GM23338 (cell line): ENCODE results near the gene SAMD8. TPM values are rescaled to one million over a fixed set of nuclear protein-coding genes. Genes with fewer than 3 reads are reported as not detected.
A peak's percentile ranks its signal among the peaks of the same experiment; 100 is the strongest.

Source experiments
- ATAC-seq: fragments of 200-7000 bp; cut with Tn5 transposase; 3 replicates; pipeline ENCODE4 v1.9.1; 2020
- DNase-seq: peaks from one replicate; pipeline ENCODE4 v3.0.0-alpha.2; 2015; ENCODE audit warnings: low spot score
- H2AFZ ChIP-seq: fragments of 200-600 bp; sonication (generic); 2 replicates; pipeline ENCODE4 v1.8.0; 2016; ENCODE audit warnings: antibody characterized with exemption, mild to moderate bottlenecking, moderate library complexity
- H3F3A ChIP-seq: fragments of 200-600 bp; sonication (generic); replicated peaks from 2 replicates; pipeline ENCODE4 v1.8.0; 2017; ENCODE audit warnings: antibody characterized with exemption, mixed run types, low read depth
- H3K27ac ChIP-seq: fragments of 200-600 bp; sonication (generic); 2 replicates; pipeline ENCODE4 v1.6.1; 2016; ENCODE audit warnings: low read depth
- H3K27me3 ChIP-seq: fragments of 200-600 bp; sonication (generic); 2 replicates; pipeline ENCODE4 v1.8.0; 2016; ENCODE audit warnings: mild to moderate bottlenecking, mixed run types, moderate library complexity; ENCODE audit not compliant: insufficient read depth
- H3K36me3 ChIP-seq: fragments of 200-600 bp; sonication (generic); 2 replicates; pipeline ENCODE4 v1.8.0; 2016; ENCODE audit warnings: mild to moderate bottlenecking; ENCODE audit not compliant: insufficient read depth
- H3K4me1 ChIP-seq: fragments of 200-600 bp; sonication (generic); 2 replicates; pipeline ENCODE4 v1.8.0; 2016; ENCODE audit warnings: mild to moderate bottlenecking, moderate library complexity; ENCODE audit not compliant: insufficient read depth
- H3K4me2 ChIP-seq: fragments of 200-600 bp; sonication (generic); 2 replicates; pipeline ENCODE4 v1.7.1; 2017; ENCODE audit warnings: mixed run types
- H3K4me3 ChIP-seq: fragments of 200-600 bp; sonication (generic); 2 replicates; pipeline ENCODE4 v1.6.1; 2016; ENCODE audit warnings: mixed run types
- H3K79me2 ChIP-seq: fragments of 200-600 bp; sonication (generic); replicated peaks from 2 replicates; pipeline ENCODE4 v1.8.0; 2017; ENCODE audit warnings: mild to moderate bottlenecking; ENCODE audit not compliant: insufficient read depth
- H3K9me2 ChIP-seq: fragments of 200-600 bp; sonication (generic); 2 replicates; pipeline ENCODE4 v1.8.0; 2017; ENCODE audit not compliant: insufficient read depth
- H4K20me1 ChIP-seq: fragments of 200-600 bp; sonication (generic); replicated peaks from 2 replicates; pipeline ENCODE4 v1.8.0; 2017; ENCODE audit warnings: mild to moderate bottlenecking; ENCODE audit not compliant: insufficient read depth
- H3K27ac Mint-ChIP-seq: 2 replicates; pipeline ENCODE4 v1.8.0; 2020; ENCODE audit warnings: inconsistent platforms, mild to moderate bottlenecking, moderate library complexity, mixed read lengths
- H3K27me3 Mint-ChIP-seq: 3 replicates; pipeline ENCODE4 v1.8.0; 2022; ENCODE audit warnings: low read depth, mild to moderate bottlenecking, moderate library complexity, mixed read lengths, inconsistent platforms; ENCODE audit not compliant: insufficient read depth, poor library complexity
- H3K36me3 Mint-ChIP-seq: 3 replicates; pipeline ENCODE4 v1.8.0; 2021; ENCODE audit warnings: low read depth, mild to moderate bottlenecking, inconsistent platforms, moderate library complexity, mixed read lengths
- H3K4me1 Mint-ChIP-seq: 3 replicates; pipeline ENCODE4 v1.8.0; 2020; ENCODE audit warnings: mild to moderate bottlenecking, inconsistent platforms, mixed read lengths
- H3K4me3 Mint-ChIP-seq: 3 replicates; pipeline ENCODE4 v1.8.0; 2021; ENCODE audit warnings: moderate library complexity, mild to moderate bottlenecking, inconsistent platforms, mixed read lengths
- H3K9me3 Mint-ChIP-seq: 3 replicates; pipeline ENCODE4 v1.8.0; 2020; ENCODE audit warnings: moderate library complexity, mild to moderate bottlenecking, inconsistent platforms, mixed read lengths
- CREB1 ChIP-seq: fragments of 250-450 bp; sonication (Bioruptor Pico); IDR thresholded peaks from 2 replicates; pipeline ENCODE4 v1.5.0; 2020; ENCODE audit warnings: low read depth, mild to moderate bottlenecking, moderate library complexity
- EZH2 ChIP-seq: fragments of 200-600 bp; sonication (generic); IDR thresholded peaks from one replicate; pipeline ENCODE4 v1.8.0; 2017; ENCODE audit warnings: antibody characterized with exemption, mild to moderate bottlenecking, low read depth; ENCODE audit not compliant: unreplicated experiment
- EZH2phosphoT487 ChIP-seq: fragments of 200-600 bp; sonication (generic); IDR thresholded peaks from one replicate; pipeline ENCODE4 v1.8.1; 2018; ENCODE audit warnings: antibody characterized with exemption; ENCODE audit not compliant: unreplicated experiment
- JUNB ChIP-seq: IDR thresholded peaks from one replicate; pipeline ENCODE4 v1.6.1; 2016; ENCODE audit warnings: antibody characterized with exemption; ENCODE audit not compliant: unreplicated experiment
- NANOG ChIP-seq: IDR thresholded peaks from 2 replicates; pipeline ENCODE4 v1.6.1; 2016; ENCODE audit warnings: antibody characterized with exemption, borderline replicate concordance
- POLR2AphosphoS5 ChIP-seq: IDR thresholded peaks from 2 replicates; pipeline ENCODE4 v1.6.1; 2016; ENCODE audit warnings: antibody characterized with exemption, low read depth
- STAT1 ChIP-seq: IDR thresholded peaks from one replicate; pipeline ENCODE4 v1.6.1; 2016; ENCODE audit warnings: antibody characterized with exemption; ENCODE audit not compliant: unreplicated experiment
- ZNF114 ChIP-seq: fragments of 250-450 bp; sonication (Bioruptor Pico); IDR thresholded peaks from 2 replicates; pipeline ENCODE4 v1.5.0; 2020; ENCODE audit warnings: mild to moderate bottlenecking, moderate library complexity
- ZNF331 ChIP-seq: fragments of 250-450 bp; sonication (Bioruptor Pico); IDR thresholded peaks from 2 replicates; pipeline ENCODE4 v1.5.0; 2020; ENCODE audit warnings: low read depth, mild to moderate bottlenecking, moderate library complexity
- polyA plus RNA-seq: library from polyadenylated mRNA; unstranded; fragments of >200 nt; fragmentation: Nextera tagmentation; extraction: Ambion mirVana; gene quantifications from 2 replicates; pipeline ENCODE4 v1.2.1, GENCODE V29; 2016
- total RNA-seq: library from RNA; depleted of rRNA; stranded (reverse); fragments of >200 nt; shearing (Covaris generic); gene quantifications from 2 replicates; pipeline ENCODE4 v1.2.3, GENCODE V29; 2014
- TF ChIP-seq, protein P1 (sequence below), 2 experiments: fragments of 200-600 bp in 1 of 2; sonication (generic) in 1 of 2; conservative IDR thresholded peaks; 2 replicates each; pipeline versions ENCODE4 v1.5.1 to v1.6.1; 2016 to 2017; ENCODE audit warnings: antibody characterized with exemption in 2 of 2, low read depth in 2 of 2, mild to moderate bottlenecking in 2 of 2, moderate library complexity in 1 of 2
- TF ChIP-seq, protein P2 (sequence below): IDR thresholded peaks from 2 replicates; pipeline ENCODE4 v1.6.1; 2016; ENCODE audit warnings: antibody characterized with exemption
- TF ChIP-seq, protein P3 (sequence below): fragments of 250-450 bp; sonication (Bioruptor Pico); IDR thresholded peaks from 2 replicates; pipeline ENCODE4 v1.5.0; 2020; ENCODE audit warnings: mild to moderate bottlenecking, moderate library complexity
- TF ChIP-seq, protein P4 (sequence below): IDR thresholded peaks from one replicate; pipeline ENCODE4 v1.6.1; 2018; ENCODE audit warnings: antibody characterized with exemption; ENCODE audit not compliant: unreplicated experiment

SAMD8 gene
- total and polyA plus RNA-seq, 2 experiments from 2014 or later, result 7.8 to 28.4 TPM

DNA sequence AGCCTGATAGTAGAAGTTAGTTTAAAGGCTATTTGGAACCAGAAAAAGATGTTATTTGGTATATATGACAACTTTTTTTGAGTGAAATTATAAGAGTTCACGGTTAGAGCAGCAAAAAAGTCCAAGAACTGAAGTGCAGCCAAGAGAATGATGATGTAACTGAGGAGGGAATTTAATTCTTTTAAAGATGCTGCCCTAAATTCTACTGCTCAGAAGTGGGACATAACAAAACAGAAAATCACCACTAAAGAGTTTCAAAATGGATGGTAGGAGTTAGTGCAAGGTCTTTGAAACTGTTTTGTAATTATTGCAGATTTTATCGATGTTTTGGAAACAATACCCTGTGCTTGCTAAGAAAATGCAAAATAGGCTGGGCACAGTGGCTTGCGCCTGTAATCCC, 6.5 kb downstream of the SAMD8 start:
- DNase-seq (no peak), ATAC-seq (no peak)
- Histone ChIP-seq H3K79me2 (peaks cover 99% of the 10 kb centered on the region), H3K4me3 (no peak overlapping the region), H3K9me2 (no peaks in the 10 kb centered on the region), H3F3A (peaks cover 2% of the 10 kb centered on the region; the same call in 1 of the 2 replicates), H3K4me1 (peaks cover 6% of the 10 kb centered on the region), H3K27me3 (no peaks in the 10 kb centered on the region), H3K27ac (no peak overlapping the region), H3K36me3 (no peaks in the 10 kb centered on the region), H2AFZ (no peak overlapping the region), H4K20me1 (peaks cover 12% of the 10 kb centered on the region), H3K4me2 (no peak overlapping the region)
- Mint-ChIP-seq H3K4me3 (no peak overlapping the region), H3K27ac (peak overlapping the region; percentile 14; the same call in 1 of the 2 replicates), H3K9me3 (no peaks in the 10 kb centered on the region), H3K36me3 (no peaks in the 10 kb centered on the region), H3K27me3 (no peaks in the 10 kb centered on the region), H3K4me1 (peaks cover 14% of the 10 kb centered on the region)
- no peak for TF ChIP-seq JUNB
- TF ChIP-seq, protein P1, sequence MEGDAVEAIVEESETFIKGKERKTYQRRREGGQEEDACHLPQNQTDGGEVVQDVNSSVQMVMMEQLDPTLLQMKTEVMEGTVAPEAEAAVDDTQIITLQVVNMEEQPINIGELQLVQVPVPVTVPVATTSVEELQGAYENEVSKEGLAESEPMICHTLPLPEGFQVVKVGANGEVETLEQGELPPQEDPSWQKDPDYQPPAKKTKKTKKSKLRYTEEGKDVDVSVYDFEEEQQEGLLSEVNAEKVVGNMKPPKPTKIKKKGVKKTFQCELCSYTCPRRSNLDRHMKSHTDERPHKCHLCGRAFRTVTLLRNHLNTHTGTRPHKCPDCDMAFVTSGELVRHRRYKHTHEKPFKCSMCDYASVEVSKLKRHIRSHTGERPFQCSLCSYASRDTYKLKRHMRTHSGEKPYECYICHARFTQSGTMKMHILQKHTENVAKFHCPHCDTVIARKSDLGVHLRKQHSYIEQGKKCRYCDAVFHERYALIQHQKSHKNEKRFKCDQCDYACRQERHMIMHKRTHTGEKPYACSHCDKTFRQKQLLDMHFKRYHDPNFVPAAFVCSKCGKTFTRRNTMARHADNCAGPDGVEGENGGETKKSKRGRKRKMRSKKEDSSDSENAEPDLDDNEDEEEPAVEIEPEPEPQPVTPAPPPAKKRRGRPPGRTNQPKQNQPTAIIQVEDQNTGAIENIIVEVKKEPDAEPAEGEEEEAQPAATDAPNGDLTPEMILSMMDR (conservative IDR thresholded peaks at IDR 0.05; ENCODE audit: low read depth in 2 of 2), result no peak
- TF ChIP-seq, protein P2, sequence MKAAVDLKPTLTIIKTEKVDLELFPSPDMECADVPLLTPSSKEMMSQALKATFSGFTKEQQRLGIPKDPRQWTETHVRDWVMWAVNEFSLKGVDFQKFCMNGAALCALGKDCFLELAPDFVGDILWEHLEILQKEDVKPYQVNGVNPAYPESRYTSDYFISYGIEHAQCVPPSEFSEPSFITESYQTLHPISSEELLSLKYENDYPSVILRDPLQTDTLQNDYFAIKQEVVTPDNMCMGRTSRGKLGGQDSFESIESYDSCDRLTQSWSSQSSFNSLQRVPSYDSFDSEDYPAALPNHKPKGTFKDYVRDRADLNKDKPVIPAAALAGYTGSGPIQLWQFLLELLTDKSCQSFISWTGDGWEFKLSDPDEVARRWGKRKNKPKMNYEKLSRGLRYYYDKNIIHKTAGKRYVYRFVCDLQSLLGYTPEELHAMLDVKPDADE, result no peak
- no peak for TF ChIP-seq EZH2
- TF ChIP-seq STAT1, result no peak
- no peak for TF ChIP-seq EZH2phosphoT487
- TF ChIP-seq, protein P3, sequence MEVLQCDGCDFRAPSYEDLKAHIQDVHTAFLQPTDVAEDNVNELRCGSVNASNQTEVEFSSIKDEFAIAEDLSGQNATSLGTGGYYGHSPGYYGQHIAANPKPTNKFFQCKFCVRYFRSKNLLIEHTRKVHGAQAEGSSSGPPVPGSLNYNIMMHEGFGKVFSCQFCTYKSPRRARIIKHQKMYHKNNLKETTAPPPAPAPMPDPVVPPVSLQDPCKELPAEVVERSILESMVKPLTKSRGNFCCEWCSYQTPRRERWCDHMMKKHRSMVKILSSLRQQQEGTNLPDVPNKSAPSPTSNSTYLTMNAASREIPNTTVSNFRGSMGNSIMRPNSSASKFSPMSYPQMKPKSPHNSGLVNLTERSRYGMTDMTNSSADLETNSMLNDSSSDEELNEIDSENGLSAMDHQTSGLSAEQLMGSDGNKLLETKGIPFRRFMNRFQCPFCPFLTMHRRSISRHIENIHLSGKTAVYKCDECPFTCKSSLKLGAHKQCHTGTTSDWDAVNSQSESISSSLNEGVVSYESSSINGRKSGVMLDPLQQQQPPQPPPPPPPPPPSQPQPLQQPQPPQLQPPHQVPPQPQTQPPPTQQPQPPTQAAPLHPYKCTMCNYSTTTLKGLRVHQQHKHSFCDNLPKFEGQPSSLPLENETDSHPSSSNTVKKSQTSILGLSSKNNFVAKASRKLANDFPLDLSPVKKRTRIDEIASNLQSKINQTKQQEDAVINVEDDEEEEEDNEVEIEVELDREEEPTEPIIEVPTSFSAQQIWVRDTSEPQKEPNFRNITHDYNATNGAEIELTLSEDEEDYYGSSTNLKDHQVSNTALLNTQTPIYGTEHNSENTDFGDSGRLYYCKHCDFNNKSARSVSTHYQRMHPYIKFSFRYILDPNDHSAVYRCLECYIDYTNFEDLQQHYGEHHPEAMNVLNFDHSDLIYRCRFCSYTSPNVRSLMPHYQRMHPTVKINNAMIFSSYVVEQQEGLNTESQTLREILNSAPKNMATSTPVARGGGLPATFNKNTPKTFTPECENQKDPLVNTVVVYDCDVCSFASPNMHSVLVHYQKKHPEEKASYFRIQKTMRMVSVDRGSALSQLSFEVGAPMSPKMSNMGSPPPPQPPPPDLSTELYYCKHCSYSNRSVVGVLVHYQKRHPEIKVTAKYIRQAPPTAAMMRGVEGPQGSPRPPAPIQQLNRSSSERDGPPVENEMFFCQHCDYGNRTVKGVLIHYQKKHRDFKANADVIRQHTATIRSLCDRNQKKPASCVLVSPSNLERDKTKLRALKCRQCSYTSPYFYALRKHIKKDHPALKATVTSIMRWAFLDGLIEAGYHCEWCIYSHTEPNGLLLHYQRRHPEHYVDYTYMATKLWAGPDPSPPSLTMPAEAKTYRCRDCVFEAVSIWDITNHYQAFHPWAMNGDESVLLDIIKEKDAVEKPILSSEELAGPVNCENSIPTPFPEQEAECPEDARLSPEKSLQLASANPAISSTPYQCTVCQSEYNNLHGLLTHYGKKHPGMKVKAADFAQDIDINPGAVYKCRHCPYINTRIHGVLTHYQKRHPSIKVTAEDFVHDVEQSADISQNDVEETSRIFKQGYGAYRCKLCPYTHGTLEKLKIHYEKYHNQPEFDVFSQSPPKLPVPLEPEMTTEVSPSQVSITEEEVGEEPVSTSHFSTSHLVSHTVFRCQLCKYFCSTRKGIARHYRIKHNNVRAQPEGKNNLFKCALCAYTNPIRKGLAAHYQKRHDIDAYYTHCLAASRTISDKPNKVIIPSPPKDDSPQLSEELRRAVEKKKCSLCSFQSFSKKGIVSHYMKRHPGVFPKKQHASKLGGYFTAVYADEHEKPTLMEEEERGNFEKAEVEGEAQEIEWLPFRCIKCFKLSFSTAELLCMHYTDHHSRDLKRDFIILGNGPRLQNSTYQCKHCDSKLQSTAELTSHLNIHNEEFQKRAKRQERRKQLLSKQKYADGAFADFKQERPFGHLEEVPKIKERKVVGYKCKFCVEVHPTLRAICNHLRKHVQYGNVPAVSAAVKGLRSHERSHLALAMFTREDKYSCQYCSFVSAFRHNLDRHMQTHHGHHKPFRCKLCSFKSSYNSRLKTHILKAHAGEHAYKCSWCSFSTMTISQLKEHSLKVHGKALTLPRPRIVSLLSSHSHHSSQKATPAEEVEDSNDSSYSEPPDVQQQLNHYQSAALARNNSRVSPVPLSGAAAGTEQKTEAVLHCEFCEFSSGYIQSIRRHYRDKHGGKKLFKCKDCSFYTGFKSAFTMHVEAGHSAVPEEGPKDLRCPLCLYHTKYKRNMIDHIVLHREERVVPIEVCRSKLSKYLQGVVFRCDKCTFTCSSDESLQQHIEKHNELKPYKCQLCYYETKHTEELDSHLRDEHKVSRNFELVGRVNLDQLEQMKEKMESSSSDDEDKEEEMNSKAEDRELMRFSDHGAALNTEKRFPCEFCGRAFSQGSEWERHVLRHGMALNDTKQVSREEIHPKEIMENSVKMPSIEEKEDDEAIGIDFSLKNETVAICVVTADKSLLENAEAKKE (CRISPR knock-in tag), result no peak
- no peak for TF ChIP-seq ZNF114
- TF ChIP-seq POLR2AphosphoS5, result no peak
- no peak for TF ChIP-seq NANOG
- no peak for TF ChIP-seq ZNF331 (CRISPR knock-in tag)
- no peak for TF ChIP-seq CREB1
- TF ChIP-seq, protein P4, sequence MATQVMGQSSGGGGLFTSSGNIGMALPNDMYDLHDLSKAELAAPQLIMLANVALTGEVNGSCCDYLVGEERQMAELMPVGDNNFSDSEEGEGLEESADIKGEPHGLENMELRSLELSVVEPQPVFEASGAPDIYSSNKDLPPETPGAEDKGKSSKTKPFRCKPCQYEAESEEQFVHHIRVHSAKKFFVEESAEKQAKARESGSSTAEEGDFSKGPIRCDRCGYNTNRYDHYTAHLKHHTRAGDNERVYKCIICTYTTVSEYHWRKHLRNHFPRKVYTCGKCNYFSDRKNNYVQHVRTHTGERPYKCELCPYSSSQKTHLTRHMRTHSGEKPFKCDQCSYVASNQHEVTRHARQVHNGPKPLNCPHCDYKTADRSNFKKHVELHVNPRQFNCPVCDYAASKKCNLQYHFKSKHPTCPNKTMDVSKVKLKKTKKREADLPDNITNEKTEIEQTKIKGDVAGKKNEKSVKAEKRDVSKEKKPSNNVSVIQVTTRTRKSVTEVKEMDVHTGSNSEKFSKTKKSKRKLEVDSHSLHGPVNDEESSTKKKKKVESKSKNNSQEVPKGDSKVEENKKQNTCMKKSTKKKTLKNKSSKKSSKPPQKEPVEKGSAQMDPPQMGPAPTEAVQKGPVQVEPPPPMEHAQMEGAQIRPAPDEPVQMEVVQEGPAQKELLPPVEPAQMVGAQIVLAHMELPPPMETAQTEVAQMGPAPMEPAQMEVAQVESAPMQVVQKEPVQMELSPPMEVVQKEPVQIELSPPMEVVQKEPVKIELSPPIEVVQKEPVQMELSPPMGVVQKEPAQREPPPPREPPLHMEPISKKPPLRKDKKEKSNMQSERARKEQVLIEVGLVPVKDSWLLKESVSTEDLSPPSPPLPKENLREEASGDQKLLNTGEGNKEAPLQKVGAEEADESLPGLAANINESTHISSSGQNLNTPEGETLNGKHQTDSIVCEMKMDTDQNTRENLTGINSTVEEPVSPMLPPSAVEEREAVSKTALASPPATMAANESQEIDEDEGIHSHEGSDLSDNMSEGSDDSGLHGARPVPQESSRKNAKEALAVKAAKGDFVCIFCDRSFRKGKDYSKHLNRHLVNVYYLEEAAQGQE, result no peak
